Activated T-helper 17 cell treated with anti-CD3 and anti-CD28 coated beads, Interleukin-2, amount 50 U/mL, for 72 hours (primary cell): Measurements from ENCODE around the gene DGKI. TPM values are rescaled to one million over a fixed set of nuclear protein-coding genes. Genes with fewer than 3 reads are reported as not detected.

Experiments used
- ATAC-seq: fragments of 150-1000 bp; cut with Tn5 transposase; replicated peaks from 2 replicates; pipeline ENCODE4 v1.10.0; 2021; ENCODE audit warnings: mild to moderate bottlenecking, moderate library complexity
- H3K27ac Mint-ChIP-seq: one replicate; pipeline ENCODE4 v1.8.0; 2022; ENCODE audit warnings: mixed read lengths
- H3K27me3 Mint-ChIP-seq: one replicate; pipeline ENCODE4 v1.8.0; 2022; ENCODE audit warnings: mixed read lengths
- H3K36me3 Mint-ChIP-seq: one replicate; pipeline ENCODE4 v1.8.0; 2022; ENCODE audit warnings: low read depth, mild to moderate bottlenecking, mixed read lengths
- H3K4me1 Mint-ChIP-seq: one replicate; pipeline ENCODE4 v1.8.0; 2022; ENCODE audit warnings: mixed read lengths
- H3K4me3 Mint-ChIP-seq: one replicate; pipeline ENCODE4 v1.8.0; 2022; ENCODE audit warnings: mild to moderate bottlenecking, mixed read lengths
- H3K9me3 Mint-ChIP-seq: one replicate; pipeline ENCODE4 v1.8.0; 2022; ENCODE audit warnings: mixed read lengths
- total RNA-seq, 2 donors: library from RNA; stranded (reverse); gene quantifications; one replicate each; pipeline ENCODE4 v1.2.3, GENCODE V29; 2022

DGKI gene
- total RNA-seq, 2 donors from 2014 or later, result 2.0 to 9.2 TPM

DNA sequence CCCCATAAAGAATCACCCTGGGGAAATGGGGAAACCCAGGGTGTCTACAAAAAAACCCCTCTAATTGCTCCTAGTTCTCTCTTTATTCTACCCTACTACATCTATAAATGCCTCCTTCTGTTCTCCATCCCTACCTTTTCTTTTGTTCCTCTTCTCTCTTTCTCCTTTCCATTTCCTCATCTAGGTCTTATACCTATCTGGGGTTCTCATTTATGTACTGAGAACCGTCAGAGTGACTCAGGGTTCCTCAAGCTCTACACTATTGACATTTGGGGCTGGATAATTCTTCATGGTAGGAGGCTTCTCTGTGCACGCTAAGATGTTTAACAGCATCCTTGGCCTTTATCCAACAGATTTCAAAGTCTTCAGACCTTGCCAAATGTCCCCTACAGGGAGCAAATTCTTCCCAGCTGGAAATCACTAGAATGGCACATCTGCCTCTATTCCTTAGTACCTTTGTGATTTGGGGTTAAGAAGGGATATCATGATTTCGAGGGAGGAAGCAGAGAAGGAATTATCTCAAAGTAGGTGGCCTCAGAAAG is 365.9 kb downstream of the DGKI start:
- no peak overlapping the region for H3K4me3 Mint-ChIP-seq
- H3K27me3 Mint-ChIP-seq, result peaks cover 9% of the 10 kb centered on the region
- no peaks in the 10 kb centered on the region for H3K4me1 Mint-ChIP-seq
- no peaks in the 10 kb centered on the region for H3K36me3 Mint-ChIP-seq
- H3K9me3 Mint-ChIP-seq, result peaks cover 6% of the 10 kb centered on the region
- no peak for ATAC-seq
- no peak overlapping the region for H3K27ac Mint-ChIP-seq

DNA sequence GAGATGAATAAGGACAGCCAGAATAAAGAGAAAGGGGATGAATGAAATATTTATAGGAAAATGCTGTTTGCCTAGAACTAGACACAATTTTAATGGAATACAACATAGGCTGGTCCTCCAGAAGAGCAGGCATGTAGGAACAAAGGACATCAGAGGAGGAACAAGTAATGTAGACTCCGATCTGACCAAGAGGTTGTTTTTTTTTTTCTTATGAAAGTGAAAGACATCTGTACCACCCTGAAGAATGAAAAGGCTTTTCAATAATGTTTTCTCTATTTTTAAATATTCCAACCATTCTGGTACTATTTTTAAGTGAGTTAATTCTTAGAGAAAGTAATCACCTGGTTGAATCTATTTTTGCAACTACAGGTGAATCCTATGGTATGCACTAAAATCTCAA is 366.4 kb downstream of the DGKI start:
- no peak overlapping the region for H3K27ac Mint-ChIP-seq
- no peaks in the 10 kb centered on the region for H3K4me1 Mint-ChIP-seq
- no peak overlapping the region for H3K4me3 Mint-ChIP-seq
- H3K27me3 Mint-ChIP-seq, result peaks cover 9% of the 10 kb centered on the region
- peaks cover 6% of the 10 kb centered on the region for H3K9me3 Mint-ChIP-seq
- ATAC-seq, result no peak
- H3K36me3 Mint-ChIP-seq, result no peaks in the 10 kb centered on the region

DNA sequence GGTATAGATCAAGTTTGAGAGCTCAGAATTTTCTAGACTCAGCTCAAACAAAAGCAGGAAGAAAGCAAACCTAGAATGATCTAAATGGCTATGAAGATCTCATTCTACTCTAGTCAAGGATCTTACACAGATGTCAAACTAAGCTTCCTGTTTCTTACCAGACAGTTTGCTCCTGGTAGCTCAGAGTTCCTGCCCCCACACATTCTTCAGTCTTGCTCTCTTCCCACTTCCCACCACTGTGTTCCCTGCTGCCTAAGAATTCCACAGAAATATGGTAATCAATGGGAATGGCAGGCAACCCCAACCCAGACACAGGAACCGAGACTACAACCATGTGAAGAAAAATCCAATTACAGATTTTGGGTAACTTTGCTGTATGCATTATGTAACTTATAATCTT is 369.8 kb downstream of the DGKI start:
- Mint-ChIP-seq H3K27ac (no peak overlapping the region), H3K4me1 (no peaks in the 10 kb centered on the region), H3K9me3 (no peaks in the 10 kb centered on the region), H3K4me3 (no peak overlapping the region), H3K27me3 (no peaks in the 10 kb centered on the region), H3K36me3 (no peaks in the 10 kb centered on the region)
- ATAC-seq, result no peak

DNA sequence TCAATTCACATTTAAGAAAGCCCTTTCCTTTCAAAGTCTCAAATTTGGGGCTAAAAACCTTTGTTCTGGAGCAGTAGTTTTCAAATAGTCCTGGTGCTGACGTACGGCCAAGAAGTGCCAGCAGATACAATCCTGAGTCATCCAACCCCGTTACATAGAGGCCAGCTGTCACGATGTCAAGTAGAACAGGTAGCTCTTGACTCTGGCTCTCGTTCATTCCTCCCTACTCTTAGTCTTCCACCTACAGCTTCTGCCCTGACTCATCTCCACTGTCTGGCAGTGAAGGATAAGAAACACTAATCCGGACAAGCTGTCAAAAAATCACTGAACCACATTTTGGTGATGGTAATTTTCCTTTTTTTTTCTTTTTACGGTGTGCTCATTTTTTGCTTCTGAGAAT is 370.8 kb downstream of the DGKI start:
- ATAC-seq, result no peak
- Mint-ChIP-seq H3K27ac (no peak overlapping the region), H3K36me3 (no peaks in the 10 kb centered on the region), H3K4me1 (no peaks in the 10 kb centered on the region), H3K9me3 (no peaks in the 10 kb centered on the region), H3K27me3 (no peaks in the 10 kb centered on the region), H3K4me3 (no peak overlapping the region)

DNA sequence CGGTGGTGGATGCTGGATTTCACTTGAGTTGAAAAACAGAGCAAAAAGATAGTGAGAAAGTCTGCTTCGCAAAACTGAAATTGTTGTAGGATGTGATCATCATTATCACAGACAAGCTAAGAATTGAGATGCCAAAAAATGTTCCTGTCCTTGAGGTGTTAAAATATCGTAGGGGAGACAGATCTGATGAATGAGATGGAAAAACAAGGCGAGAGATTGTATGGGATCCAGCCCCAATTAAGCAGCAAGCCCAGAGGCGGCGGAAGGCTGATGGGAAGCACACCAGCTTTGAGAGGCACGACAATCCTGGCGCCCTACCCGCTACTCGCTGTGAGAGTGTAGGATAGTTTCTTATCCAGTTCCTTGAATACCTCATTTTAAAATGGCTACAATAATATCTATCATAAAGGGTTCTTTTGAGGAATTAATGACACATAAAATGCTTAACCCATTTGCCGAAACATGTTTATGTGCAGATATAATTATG is 372.2 kb downstream of the DGKI start:
- Mint-ChIP-seq H3K36me3 (no peaks in the 10 kb centered on the region), H3K27me3 (no peaks in the 10 kb centered on the region), H3K27ac (no peak overlapping the region), H3K9me3 (no peaks in the 10 kb centered on the region), H3K4me1 (no peaks in the 10 kb centered on the region), H3K4me3 (no peak overlapping the region)
- ATAC-seq, result no peak

DNA sequence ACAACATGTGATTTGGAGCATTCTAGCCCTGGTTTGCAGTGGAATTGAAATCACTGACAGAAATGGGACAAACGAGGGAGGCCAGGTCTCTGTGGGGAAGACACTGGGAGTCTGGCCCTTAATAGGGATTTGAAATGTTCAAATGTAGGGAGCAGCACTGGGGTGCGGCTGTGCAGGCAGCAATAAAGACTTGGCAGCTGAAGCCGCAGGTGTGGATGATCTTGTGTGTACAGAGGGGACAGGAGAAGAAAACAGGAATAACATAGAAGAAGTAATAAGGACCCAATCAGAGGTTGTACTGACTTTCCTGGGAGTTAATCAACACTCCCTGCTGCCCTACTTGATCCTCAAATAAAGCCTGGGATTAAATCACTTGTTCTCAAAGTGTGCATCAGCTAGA is 375.6 kb downstream of the DGKI start:
- H3K4me1 Mint-ChIP-seq, result no peaks in the 10 kb centered on the region
- ATAC-seq, result no peak
- no peak overlapping the region for H3K27ac Mint-ChIP-seq
- H3K4me3 Mint-ChIP-seq, result no peak overlapping the region
- H3K27me3 Mint-ChIP-seq, result no peaks in the 10 kb centered on the region
- H3K36me3 Mint-ChIP-seq, result no peaks in the 10 kb centered on the region
- no peaks in the 10 kb centered on the region for H3K9me3 Mint-ChIP-seq

DNA sequence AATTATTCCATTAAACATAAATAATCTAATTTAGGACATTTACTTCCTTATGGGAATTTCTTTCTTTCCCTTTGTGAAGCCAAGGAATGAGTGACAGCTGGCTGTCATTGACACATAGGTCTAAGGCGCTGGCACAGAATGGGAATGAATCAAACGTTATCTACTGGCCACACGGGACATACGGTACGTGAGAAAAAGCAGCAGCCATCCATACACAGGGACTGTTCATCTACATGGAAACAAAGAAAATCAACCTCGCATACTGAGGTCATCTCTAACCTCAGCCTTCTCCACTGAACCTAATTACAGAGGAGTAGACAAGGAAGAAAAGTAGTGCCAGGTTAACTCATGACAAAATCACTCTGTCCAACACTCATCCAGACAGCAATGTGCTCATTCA is 376.9 kb downstream of the DGKI start:
- H3K4me3 Mint-ChIP-seq, result no peak overlapping the region
- H3K27me3 Mint-ChIP-seq, result no peaks in the 10 kb centered on the region
- no peak overlapping the region for H3K27ac Mint-ChIP-seq
- H3K36me3 Mint-ChIP-seq, result no peaks in the 10 kb centered on the region
- ATAC-seq, result no peak
- no peaks in the 10 kb centered on the region for H3K4me1 Mint-ChIP-seq
- H3K9me3 Mint-ChIP-seq, result no peaks in the 10 kb centered on the region

DNA sequence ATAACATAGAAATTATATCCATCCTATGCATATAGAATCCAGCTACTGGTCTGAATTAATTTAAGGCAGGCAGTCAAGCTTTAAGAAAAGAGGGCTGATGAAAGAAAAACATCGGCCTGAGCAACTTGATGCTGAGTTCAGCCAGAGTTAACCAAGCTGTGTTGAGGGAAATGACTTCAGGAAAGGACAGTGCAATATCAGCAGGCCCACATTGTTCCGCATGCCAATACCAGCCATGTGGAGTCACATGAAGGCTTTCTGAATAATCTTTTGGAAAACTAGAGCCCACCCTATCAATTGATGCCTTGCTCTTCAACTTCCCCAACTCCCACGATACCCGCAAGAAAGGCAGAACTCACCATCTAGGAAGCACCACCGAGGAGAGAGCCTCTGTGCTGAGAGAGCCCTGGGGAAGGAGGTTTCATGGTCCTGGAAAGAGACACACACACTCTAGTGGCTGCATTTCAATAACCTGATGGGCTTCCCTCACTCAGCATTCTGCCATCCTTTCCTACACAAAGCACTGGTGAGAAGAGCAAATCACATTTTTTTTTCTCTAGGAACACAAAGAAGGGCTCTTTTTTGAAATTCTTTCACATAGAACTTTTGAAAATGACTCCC is 377.5 kb downstream of the DGKI start:
- H3K4me1 Mint-ChIP-seq, result no peaks in the 10 kb centered on the region
- H3K36me3 Mint-ChIP-seq, result no peaks in the 10 kb centered on the region
- no peak overlapping the region for H3K4me3 Mint-ChIP-seq
- H3K27ac Mint-ChIP-seq, result no peak overlapping the region
- no peak for ATAC-seq
- no peaks in the 10 kb centered on the region for H3K27me3 Mint-ChIP-seq
- H3K9me3 Mint-ChIP-seq, result no peaks in the 10 kb centered on the region

DNA sequence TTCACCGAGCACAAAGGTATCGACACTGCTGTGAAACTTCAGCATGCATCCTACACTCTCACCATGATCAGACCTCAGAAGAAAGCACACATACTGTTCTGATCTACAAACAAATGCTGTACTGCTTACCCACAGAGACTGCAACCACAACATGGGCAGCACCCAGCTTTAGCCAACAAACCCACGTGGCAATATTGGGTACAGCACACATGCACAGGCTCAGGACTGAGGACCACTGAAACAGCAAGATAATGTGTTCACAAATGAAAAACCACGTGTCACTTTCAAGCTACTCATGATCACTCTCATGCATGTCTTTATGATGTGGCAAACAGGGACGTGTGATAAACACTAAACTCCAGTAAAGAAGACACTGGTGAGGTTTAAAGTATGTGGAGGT is 383.9 kb downstream of the DGKI start:
- ATAC-seq, result no peak
- Mint-ChIP-seq H3K4me1 (no peaks in the 10 kb centered on the region), H3K27me3 (peaks cover 3% of the 10 kb centered on the region), H3K27ac (no peak overlapping the region), H3K9me3 (no peaks in the 10 kb centered on the region), H3K4me3 (no peak overlapping the region), H3K36me3 (no peaks in the 10 kb centered on the region)

DNA sequence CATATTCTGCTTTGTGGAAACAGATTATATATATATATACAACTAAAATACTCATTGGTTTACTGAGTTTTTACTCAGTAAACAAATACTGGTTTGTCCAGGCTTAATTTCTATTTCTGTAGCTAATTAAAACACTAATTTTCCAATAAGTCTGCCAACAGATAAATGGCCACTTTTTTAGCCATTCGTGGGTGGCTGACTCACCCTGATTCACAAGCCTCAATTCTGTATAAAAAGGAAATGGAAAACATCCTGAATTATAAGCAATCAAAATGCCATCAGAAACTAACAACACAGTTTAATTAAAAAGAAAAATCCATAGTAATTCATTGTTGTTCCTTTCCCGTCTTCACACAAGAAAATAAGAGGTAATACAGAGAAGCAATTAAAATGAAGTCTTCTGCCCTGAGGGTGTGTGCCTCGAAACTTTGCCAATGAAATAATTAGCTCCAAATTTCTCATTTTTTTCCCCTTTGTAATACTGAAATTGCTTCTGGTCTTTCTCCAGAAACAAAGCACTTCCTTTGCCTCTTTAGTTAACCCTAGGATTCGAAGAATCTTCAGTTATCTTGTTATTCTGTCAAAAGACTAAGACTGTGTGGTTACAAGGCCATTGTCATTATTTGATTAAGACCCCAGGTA is 384.6 kb downstream of the DGKI start:
- H3K9me3 Mint-ChIP-seq, result no peaks in the 10 kb centered on the region
- no peak for ATAC-seq

DNA sequence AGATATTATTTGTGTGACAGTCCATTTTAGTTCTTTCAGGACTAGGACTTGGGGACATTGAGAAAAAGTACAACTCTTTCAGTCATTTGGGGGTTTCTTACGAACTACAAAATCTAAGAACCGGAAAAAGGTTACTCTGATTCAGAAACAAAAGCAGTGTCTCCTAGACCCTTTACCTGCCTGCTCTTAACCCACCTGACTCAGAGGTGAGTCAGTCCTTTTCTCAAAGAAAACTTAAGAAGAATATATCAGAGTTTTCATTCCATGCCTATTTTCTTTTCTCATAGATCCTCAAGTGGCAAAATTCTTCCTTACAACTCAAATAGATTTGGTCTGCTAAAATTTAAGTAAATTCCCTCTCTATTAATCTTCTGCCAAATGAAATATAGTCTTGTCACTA is 388.4 kb downstream of the DGKI start:
- H3K4me1 Mint-ChIP-seq, result peaks cover 3% of the 10 kb centered on the region
- no peak overlapping the region for H3K27ac Mint-ChIP-seq
- peaks cover 11% of the 10 kb centered on the region for H3K27me3 Mint-ChIP-seq

More for the DNA sequence above, 384.6 kb downstream of the DGKI start:
- H3K4me1 Mint-ChIP-seq, result no peaks in the 10 kb centered on the region
- H3K27ac Mint-ChIP-seq, result no peak overlapping the region
- peaks cover 3% of the 10 kb centered on the region for H3K27me3 Mint-ChIP-seq
- H3K4me3 Mint-ChIP-seq, result no peak overlapping the region
- H3K36me3 Mint-ChIP-seq, result no peaks in the 10 kb centered on the region

DNA sequence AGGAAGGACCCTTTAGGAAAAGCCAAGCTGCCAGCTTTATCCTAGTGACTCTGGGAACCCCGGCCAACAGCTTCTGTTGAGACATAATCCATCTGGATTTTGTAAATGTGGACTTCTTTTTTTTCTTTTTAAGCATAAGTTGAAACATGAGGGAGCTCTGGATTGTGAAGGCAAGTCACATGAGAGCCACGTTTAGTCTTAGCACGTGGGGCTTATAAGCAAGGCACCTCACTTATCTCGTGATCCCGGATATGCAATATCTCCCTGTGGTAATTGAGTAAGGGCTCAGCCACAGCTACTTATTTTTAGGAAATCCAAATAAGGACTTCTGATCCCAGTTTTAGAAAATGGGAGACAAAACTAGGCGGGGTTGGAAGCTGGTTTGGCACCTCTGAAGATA is 392.0 kb downstream of the DGKI start:
- H3K27ac Mint-ChIP-seq, result no peak overlapping the region

More for the DNA sequence above, 388.4 kb downstream of the DGKI start:
- H3K4me3 Mint-ChIP-seq, result no peak overlapping the region
- H3K9me3 Mint-ChIP-seq, result no peaks in the 10 kb centered on the region
- no peaks in the 10 kb centered on the region for H3K36me3 Mint-ChIP-seq
- no peak for ATAC-seq

DNA sequence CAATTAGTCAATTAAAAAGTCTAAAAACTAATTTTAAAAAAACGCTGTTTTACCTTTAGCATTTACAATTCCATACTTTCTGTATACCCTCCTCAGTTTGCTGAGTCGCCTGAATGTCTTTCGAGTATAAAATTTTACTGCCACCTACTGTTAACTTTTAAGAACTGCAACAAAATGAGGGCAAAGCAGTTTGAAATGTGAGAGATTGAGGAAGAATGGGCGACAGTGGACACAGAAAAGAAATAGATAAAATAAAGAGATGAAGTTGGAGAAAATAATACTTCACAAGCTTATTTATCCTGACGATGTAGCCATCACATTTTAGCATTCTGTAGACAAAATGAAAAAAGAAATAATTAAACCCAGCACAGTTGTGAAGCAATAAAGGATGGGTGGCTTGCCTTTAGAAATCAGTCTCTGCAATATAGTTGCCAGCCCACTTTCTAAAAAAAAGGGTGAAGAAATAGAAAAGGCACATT is 392.5 kb downstream of the DGKI start:
- no peak overlapping the region for H3K27ac Mint-ChIP-seq
- no peaks in the 10 kb centered on the region for H3K36me3 Mint-ChIP-seq
- H3K4me3 Mint-ChIP-seq, result no peak overlapping the region
- peaks cover 5% of the 10 kb centered on the region for H3K4me1 Mint-ChIP-seq
- no peaks in the 10 kb centered on the region for H3K9me3 Mint-ChIP-seq
- ATAC-seq, result no peak
- H3K27me3 Mint-ChIP-seq, result peaks cover 14% of the 10 kb centered on the region

More for the DNA sequence above, 392.0 kb downstream of the DGKI start:
- Mint-ChIP-seq H3K27me3 (peaks cover 14% of the 10 kb centered on the region), H3K36me3 (no peaks in the 10 kb centered on the region), H3K4me1 (peaks cover 5% of the 10 kb centered on the region), H3K4me3 (no peak overlapping the region), H3K9me3 (no peaks in the 10 kb centered on the region)
- no peak for ATAC-seq

DNA sequence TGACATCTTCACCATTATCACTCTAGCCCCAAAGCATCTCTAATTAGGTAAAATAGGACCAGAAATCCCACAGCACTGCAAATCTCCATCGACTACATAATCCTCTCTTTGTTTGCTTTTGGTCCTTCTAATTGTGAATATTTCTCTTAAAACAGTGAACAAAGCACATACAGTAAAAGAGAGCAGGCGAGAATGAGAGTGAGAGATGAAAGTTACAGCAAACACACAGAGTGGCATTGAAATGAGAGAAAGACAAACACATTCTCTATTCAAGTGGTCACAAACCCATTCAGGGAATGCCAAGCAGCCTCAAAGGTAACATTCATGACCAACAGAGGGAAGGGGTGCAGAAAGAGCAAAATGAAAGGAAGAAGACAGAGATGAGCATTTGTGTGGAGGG is 393.4 kb downstream of the DGKI start:
- H3K27ac Mint-ChIP-seq, result no peak overlapping the region
- H3K9me3 Mint-ChIP-seq, result no peaks in the 10 kb centered on the region
- H3K4me1 Mint-ChIP-seq, result peaks cover 5% of the 10 kb centered on the region
- no peaks in the 10 kb centered on the region for H3K36me3 Mint-ChIP-seq
- H3K4me3 Mint-ChIP-seq, result no peak overlapping the region
- ATAC-seq, result no peak
- peaks cover 15% of the 10 kb centered on the region for H3K27me3 Mint-ChIP-seq

DNA sequence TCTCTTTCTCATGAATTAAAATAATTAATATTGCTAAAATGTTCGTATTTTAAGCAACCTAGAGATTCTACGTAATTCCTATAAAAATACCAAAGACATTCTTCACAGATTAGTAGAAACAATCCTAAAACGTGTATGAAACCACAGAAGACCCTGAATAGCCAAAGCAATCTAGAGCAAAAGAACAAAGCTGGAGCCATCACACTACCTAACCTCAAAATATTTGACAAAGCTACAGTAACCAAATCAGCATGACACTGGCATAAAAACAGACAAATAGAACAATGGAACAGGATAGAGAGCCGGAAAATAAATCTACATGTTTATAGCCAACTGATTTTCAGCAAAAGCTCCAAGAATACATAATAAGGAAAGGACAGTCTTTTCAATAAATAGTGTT is 397.8 kb downstream of the DGKI start:
- Mint-ChIP-seq H3K4me1 (peaks cover 5% of the 10 kb centered on the region), H3K27me3 (peaks cover 18% of the 10 kb centered on the region), H3K27ac (no peak overlapping the region), H3K9me3 (no peaks in the 10 kb centered on the region), H3K36me3 (no peaks in the 10 kb centered on the region), H3K4me3 (no peak overlapping the region)
- no peak for ATAC-seq
